Astrocyte (in vitro differentiated cells and primary cell): ENCODE data around the gene MBL2.

Experiments used
- CTCF ChIP-seq: IDR thresholded peaks from 2 replicates; pipeline ENCODE4 v1.5.1; 2011; ENCODE audit warnings: low read depth, mild to moderate bottlenecking, inconsistent platforms, low read length, moderate library complexity; ENCODE audit not compliant: insufficient read depth
- EZH2 ChIP-seq: IDR thresholded peaks from 2 replicates; pipeline ENCODE4 v1.6.1; 2012; ENCODE audit warnings: mild to moderate bottlenecking, low read length, inconsistent platforms; ENCODE audit not compliant: insufficient read depth

DNA sequence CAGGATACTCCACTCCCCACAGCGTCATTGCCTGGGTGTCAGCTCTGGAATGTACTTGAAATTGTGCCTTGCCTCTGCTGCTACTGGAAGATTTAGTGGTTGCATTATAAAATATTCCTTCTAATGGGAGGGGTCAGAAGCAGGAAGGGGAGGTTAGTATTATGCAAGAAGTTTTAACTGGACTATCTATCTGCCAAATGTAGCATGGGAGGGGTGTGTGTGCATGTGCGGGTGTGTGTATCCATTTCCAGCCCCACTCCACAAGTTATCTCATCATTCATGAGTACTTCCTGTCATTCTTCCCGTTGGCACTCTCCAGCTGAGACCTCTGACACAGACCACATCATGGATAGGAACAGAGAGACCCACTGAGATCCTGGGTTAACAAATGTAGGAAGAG, 13.4 kb downstream of the MBL2 start:
- TF ChIP-seq CTCF (no peak), EZH2 (no peak)
